PC-3 (cell line): ENCODE results near the gene MAP3K5. TPM values are rescaled to one million over a fixed set of nuclear protein-coding genes. Genes with fewer than 3 reads are reported as not detected.

Source experiments
- ATAC-seq: fragments of 200-7000 bp; cut with Tn5 transposase; 2 replicates; pipeline ENCODE4 v1.9.1; 2020; ENCODE audit warnings: mild to moderate bottlenecking, moderate library complexity
- BruUV-seq: library from RNA; stranded (reverse); fragments of 400-500 nt; replicated peaks from 2 replicates; lab custom pipeline; 2021; lab: Mats Ljungman, UMichigan
- CTCF ChIA-PET: fragments of 300-600 bp; sonication (Branson Sonifier 250); formaldehyde crosslinking; loops from one replicate; lab custom pipeline; 2022; ENCODE audit warnings: antibody characterized with exemption; lab: Charles Lee
- POLR2A ChIA-PET: fragments of 300-600 bp; sonication (Branson Sonifier 250); formaldehyde crosslinking; loops from one replicate; lab custom pipeline; 2022; ENCODE audit warnings: antibody characterized with exemption; ENCODE audit not compliant: unreplicated experiment; lab: Charles Lee
- DNase-seq: peaks from one replicate; pipeline ENCODE4 v3.0.0-alpha.2; 2015
- H2AFZ ChIP-seq: fragments of 300-600 bp; sonication (generic); 2 replicates; pipeline ENCODE4 v1.6.0; 2016; ENCODE audit warnings: antibody characterized with exemption, low read length
- H3F3A ChIP-seq: fragments of 300-600 bp; sonication (generic); one replicate; pipeline ENCODE4 v1.6.0; 2017; ENCODE audit warnings: antibody characterized with exemption, low read length, control low read depth, mild to moderate bottlenecking; ENCODE audit not compliant: unreplicated experiment
- H3K27ac ChIP-seq: fragments of 300-600 bp; sonication (generic); 2 replicates; pipeline ENCODE4 v1.5.1; 2016; ENCODE audit warnings: mild to moderate bottlenecking, low read length
- H3K27me3 ChIP-seq: fragments of 300-600 bp; sonication (generic); 2 replicates; pipeline ENCODE4 v1.6.1; 2016; ENCODE audit warnings: low read length, mixed read lengths
- H3K36me3 ChIP-seq: fragments of 300-600 bp; sonication (generic); 2 replicates; pipeline ENCODE4 v1.6.1; 2016; ENCODE audit warnings: low read depth, mixed run types, low read length, mixed read lengths
- H3K4me1 ChIP-seq: fragments of 300-600 bp; sonication (generic); 2 replicates; pipeline ENCODE4 v1.5.1; 2016; ENCODE audit warnings: low read length; ENCODE audit not compliant: insufficient read depth
- H3K4me2 ChIP-seq: fragments of 300-600 bp; sonication (generic); 2 replicates; pipeline ENCODE4 v1.6.0; 2016; ENCODE audit warnings: low read length
- H3K4me3 ChIP-seq: fragments of 300-600 bp; sonication (generic); 2 replicates; pipeline ENCODE4 v1.5.1; 2016; ENCODE audit warnings: mild to moderate bottlenecking, low read length, mixed read lengths
- H3K79me2 ChIP-seq: fragments of 300-600 bp; sonication (generic); 2 replicates; pipeline ENCODE4 v1.6.1; 2017; ENCODE audit warnings: low read length, mixed read lengths
- H3K9ac ChIP-seq: fragments of 300-600 bp; sonication (generic); 2 replicates; pipeline ENCODE4 v1.6.0; 2016; ENCODE audit warnings: mild to moderate bottlenecking, low read length
- H3K9me2 ChIP-seq: fragments of 300-600 bp; sonication (generic); replicated peaks from 2 replicates; pipeline ENCODE4 v1.6.1; 2016; ENCODE audit warnings: mixed run types, low read length, mixed read lengths
- H3K9me3 ChIP-seq: fragments of 300-600 bp; sonication (generic); 2 replicates; pipeline ENCODE4 v1.6.1; 2016; ENCODE audit warnings: low read length, mixed read lengths
- H4K20me1 ChIP-seq: fragments of 300-600 bp; sonication (generic); 2 replicates; pipeline ENCODE4 v1.6.1; 2016; ENCODE audit warnings: low read length, mixed read lengths
- EZH2 ChIP-seq: fragments of 300-600 bp; sonication (generic); IDR thresholded peaks from one replicate; pipeline ENCODE4 v1.6.1; 2017; ENCODE audit warnings: antibody characterized with exemption, mild to moderate bottlenecking, low read length; ENCODE audit not compliant: unreplicated experiment
- EZH2phosphoT487 ChIP-seq: fragments of 300-600 bp; sonication (generic); IDR thresholded peaks from 2 replicates; pipeline ENCODE4 v1.6.1; 2018; ENCODE audit warnings: mild to moderate bottlenecking, antibody characterized with exemption, low read length, borderline replicate concordance
- intact Hi-C: fragments of 100-400 bp; cut with micrococcal nuclease; formaldehyde crosslinking; loops from 2 replicates; pipeline ENCODE4 v1.9.0; 2023
- total RNA-seq: library from RNA; depleted of rRNA; stranded (reverse); fragments of >200 nt; gene quantifications from 2 replicates; pipeline ENCODE4 v1.2.3, GENCODE V29; 2014
- TF ChIP-seq, protein P1 (sequence below): fragments of 300-600 bp; sonication (generic); conservative IDR thresholded peaks from 2 replicates; pipeline ENCODE4 v1.5.1; 2017; ENCODE audit warnings: antibody characterized with exemption, low read depth, mild to moderate bottlenecking, low read length

MAP3K5 gene
- total RNA-seq, 1 experiment from 2014 or later, result 4.3 TPM

- no peak overlapping the region for H3K4me2 ChIP-seq
- no peaks in the 10 kb centered on the region for H3K36me3 ChIP-seq
- POLR2A ChIA-PET, result no interaction called here
- H3K27ac ChIP-seq, result no peak overlapping the region
- H3F3A ChIP-seq, result no peaks in the 10 kb centered on the region
- H3K9ac ChIP-seq, result no peak overlapping the region
- TF ChIP-seq EZH2 (no peak), EZH2phosphoT487 (no peak)
- TF ChIP-seq, protein P1, sequence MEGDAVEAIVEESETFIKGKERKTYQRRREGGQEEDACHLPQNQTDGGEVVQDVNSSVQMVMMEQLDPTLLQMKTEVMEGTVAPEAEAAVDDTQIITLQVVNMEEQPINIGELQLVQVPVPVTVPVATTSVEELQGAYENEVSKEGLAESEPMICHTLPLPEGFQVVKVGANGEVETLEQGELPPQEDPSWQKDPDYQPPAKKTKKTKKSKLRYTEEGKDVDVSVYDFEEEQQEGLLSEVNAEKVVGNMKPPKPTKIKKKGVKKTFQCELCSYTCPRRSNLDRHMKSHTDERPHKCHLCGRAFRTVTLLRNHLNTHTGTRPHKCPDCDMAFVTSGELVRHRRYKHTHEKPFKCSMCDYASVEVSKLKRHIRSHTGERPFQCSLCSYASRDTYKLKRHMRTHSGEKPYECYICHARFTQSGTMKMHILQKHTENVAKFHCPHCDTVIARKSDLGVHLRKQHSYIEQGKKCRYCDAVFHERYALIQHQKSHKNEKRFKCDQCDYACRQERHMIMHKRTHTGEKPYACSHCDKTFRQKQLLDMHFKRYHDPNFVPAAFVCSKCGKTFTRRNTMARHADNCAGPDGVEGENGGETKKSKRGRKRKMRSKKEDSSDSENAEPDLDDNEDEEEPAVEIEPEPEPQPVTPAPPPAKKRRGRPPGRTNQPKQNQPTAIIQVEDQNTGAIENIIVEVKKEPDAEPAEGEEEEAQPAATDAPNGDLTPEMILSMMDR, result no peak
- H3K27me3 ChIP-seq, result no peaks in the 10 kb centered on the region
- H4K20me1 ChIP-seq, result peaks cover 5% of the 10 kb centered on the region; the same call in 1 of the 2 replicates
- intact Hi-C loops, result no loop called here
- H3K4me3 ChIP-seq, result no peak overlapping the region
- no TSS peak for BruUV-seq
- ATAC-seq (no peak), DNase-seq (no peak)
- H3K4me1 ChIP-seq, result peaks cover 20% of the 10 kb centered on the region
- no peaks in the 10 kb centered on the region for H3K9me3 ChIP-seq
- peaks cover 39% of the 10 kb centered on the region for H3K79me2 ChIP-seq
- H2AFZ ChIP-seq, result no peak overlapping the region
- CTCF ChIA-PET, result no interaction called here
- no peaks in the 10 kb centered on the region for H3K9me2 ChIP-seq
These were observed 277.7 kb downstream of the MAP3K5 start for GRCh38 chr6:136514591-136514990.

- Histone ChIP-seq H3K9me2 (no peaks in the 10 kb centered on the region), H3K9me3 (no peaks in the 10 kb centered on the region), H3F3A (no peaks in the 10 kb centered on the region), H3K4me3 (no peak overlapping the region), H3K79me2 (peaks cover 21% of the 10 kb centered on the region), H3K27ac (no peak overlapping the region), H3K36me3 (no peaks in the 10 kb centered on the region), H4K20me1 (peaks cover 5% of the 10 kb centered on the region; the same call in 1 of the 2 replicates), H3K4me2 (no peak overlapping the region), H3K9ac (no peak overlapping the region), H2AFZ (no peak overlapping the region), H3K27me3 (no peaks in the 10 kb centered on the region), H3K4me1 (peaks cover 5% of the 10 kb centered on the region)
- ChIA-PET POLR2A (no interaction called here), CTCF (interaction anchor here (0.5 kb wide), 1 partner anchor 496 kb away, joined by 4 read pairs; no protein-coding TSS in a partner anchor)
- ATAC-seq (no peak), DNase-seq (no peak)
- TF ChIP-seq EZH2 (no peak), EZH2phosphoT487 (no peak)
- TF ChIP-seq, protein P1, result no peak
- intact Hi-C loops, result no loop called here
- no TSS peak for BruUV-seq
These were observed 280.4 kb downstream of the MAP3K5 start for GRCh38 chr6:136511926-136512325.

- ATAC-seq (no peak), DNase-seq (no peak)
- Histone ChIP-seq H3K27ac (no peak overlapping the region), H2AFZ (no peak overlapping the region), H4K20me1 (0 out of 2 replicates have a peak, but pooled peaks cover under 1% of the 10 kb centered on the region), H3K27me3 (no peaks in the 10 kb centered on the region), H3F3A (no peaks in the 10 kb centered on the region), H3K4me1 (no peaks in the 10 kb centered on the region), H3K4me2 (no peak overlapping the region), H3K79me2 (peaks cover 17% of the 10 kb centered on the region), H3K9ac (no peak overlapping the region), H3K36me3 (no peaks in the 10 kb centered on the region), H3K4me3 (no peak overlapping the region), H3K9me3 (no peaks in the 10 kb centered on the region), H3K9me2 (no peaks in the 10 kb centered on the region)
- no TSS peak for BruUV-seq
- ChIA-PET CTCF (no interaction called here), POLR2A (no interaction called here)
- intact Hi-C loops, result no loop called here
- TF ChIP-seq, protein P1, result no peak
- TF ChIP-seq EZH2phosphoT487 (no peak), EZH2 (no peak)
These were observed 280.9 kb downstream of the MAP3K5 start for GRCh38 chr6:136511397-136511796.
